ENCODE measurements around the gene C1QTNF8.

The C1QTNF8 gene

DNA sequence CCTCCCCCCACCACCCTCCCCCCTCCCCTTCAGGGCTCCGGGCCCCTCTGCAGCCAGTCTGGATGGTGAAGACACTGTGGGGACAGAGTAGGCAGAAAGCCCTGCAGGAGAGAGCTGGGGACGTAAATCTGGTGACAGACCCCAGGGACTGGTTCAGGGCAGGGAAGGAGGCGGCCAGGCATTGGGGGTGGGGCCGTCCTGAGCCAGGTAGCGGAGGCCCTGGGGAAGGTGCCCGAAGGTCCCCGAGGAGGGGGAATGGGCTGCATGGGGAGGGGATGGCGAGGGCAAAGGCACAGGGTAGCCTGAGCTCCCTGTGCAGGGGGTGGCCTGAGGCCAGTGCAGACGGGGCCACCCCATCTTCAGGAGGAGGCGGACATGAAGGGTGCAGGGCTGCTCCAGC lies 30.5 kb upstream of the C1QTNF8 start:
- no peak for DNase-seq

DNA sequence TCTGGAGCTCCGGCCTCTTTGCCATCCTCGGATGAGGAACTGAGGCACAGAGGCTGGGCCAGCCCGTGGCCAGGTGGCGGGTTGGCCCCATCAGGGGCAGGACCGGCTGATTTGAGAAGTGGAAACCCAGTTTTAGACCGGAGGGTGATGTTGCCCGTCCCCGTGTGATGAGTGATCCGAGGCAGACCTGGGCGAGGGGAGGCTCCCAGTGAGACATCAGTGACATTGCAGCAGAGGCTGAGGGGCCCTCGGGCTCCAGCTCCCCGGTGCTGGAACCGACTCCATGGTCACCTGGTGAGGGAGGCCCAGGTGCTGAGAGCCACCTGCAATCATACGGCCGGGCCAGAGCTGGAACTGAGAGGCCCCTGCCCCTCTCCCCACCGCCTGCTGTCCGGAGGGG lies 30.0 kb upstream of the C1QTNF8 start:
- DNase-seq: no peak

GRCh38 chr16:1125471-1125870 lies 29.4 kb upstream of the C1QTNF8 start:
- peak; percentile 17 to 40 for DNase-seq

DNA sequence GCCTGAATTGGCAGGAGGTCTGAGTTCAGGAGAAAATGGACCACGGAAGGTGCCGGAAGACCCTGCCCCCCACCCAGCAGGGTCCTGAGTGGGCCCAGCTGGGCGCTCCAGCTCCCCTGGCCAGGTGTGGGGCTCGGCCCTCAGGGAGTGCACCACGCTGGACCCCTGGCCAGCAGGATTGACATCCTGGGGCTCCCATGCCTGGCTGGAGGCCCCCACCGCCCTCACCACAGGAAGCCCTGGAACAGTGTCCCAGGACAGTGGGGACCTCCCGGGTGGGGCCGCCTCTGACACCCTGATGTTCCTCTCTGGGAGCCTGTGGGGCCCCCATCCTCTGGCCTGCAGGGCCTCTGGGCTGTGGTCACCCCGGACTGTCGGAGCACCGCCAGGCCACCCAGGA lies 28.8 kb upstream of the C1QTNF8 start:
- DNase-seq: no peak

DNA sequence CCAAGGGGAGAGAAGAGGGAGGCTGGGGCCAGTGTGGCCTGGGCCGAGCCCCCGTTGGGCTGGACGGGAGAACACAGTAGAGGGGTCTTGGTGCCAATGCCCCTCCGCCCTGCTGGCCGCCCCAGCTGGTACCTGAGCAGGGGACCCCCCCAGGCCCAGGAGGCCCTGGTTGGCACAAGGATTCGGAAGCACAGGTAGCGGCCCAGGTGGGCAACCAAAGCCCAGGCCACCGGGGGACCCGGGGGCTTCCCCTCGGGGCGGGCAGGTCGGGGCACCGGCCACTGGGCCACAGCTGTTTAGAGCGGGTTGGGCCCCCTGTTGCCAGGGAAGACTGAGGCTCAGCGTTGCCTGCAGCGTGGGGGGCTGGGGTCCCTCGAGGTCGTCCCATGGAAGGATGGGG lies 28.2 kb upstream of the C1QTNF8 start:
- no peak for DNase-seq

DNA sequence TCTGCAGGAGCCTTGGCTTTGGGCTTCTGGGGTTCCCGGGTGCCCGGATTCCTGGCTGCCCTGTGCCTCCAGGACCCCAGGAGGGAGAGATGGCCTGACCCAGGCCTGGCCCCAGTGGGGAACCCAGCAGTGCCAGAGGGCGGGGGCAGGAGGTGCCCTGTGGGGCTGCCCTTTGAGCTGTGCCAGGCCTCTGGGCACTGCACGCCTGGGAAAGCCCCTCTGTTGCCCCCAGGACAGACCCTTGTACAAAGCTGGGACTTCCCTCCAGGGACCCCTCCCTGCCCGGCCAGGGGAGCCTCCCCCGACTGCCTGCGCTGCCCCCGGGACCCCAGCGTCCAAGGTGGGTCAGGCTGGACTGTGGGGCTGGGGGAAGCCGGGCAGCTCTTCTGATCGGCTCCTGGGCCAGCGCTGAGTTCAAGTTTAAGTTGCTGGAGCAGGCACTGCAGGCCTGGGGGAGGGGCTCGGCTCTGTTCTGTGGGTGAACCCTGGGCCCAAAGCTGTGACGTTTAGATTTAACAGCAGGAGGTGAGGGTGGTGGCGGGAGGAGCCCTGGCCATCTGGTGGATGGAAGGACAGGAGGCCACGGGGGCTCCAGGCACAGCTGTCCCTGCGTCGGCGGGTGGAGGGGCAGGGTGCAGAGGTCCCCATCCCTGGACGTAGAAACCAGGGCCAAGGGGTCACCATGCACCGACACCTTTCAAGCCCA lies 27.6 kb upstream of the C1QTNF8 start:
- no peak for DNase-seq

GRCh38 chr16:1122398-1122765 lies 26.3 kb upstream of the C1QTNF8 start:
- DNase-seq: no peak

GRCh38 chr16:1121601-1122397 lies 25.8 kb upstream of the C1QTNF8 start:
- DNase-seq: no peak

GRCh38 chr16:1121009-1121408 lies 25.0 kb upstream of the C1QTNF8 start:
- no peak for DNase-seq

DNA sequence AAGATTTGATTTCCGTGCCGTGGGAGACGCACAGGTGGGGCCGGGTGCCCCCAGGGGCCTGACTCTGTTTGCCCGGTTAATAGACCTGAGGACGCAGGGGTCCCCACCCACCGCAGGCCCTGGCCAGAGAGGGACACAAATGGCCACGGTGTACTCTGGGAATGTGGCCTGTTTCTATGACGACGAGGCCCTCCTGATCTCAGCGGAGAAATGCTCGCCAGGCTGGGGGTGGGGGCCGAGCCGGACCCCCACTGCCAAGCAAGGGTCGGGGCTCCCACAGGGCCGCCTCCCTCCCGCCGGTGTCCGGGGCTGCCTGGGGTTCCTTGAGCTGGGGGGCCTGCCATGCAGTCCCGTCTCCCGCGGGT lies 24.5 kb upstream of the C1QTNF8 start:
- no peak for DNase-seq

GRCh38 chr16:1119766-1120576 lies 23.9 kb upstream of the C1QTNF8 start:
- DNase-seq: no peak

GRCh38 chr16:1119129-1119528 lies 23.1 kb upstream of the C1QTNF8 start:
- no peak for DNase-seq

GRCh38 chr16:1117926-1118325 lies 21.9 kb upstream of the C1QTNF8 start:
- DNase-seq: no peak

GRCh38 chr16:1117176-1117900 lies 21.3 kb upstream of the C1QTNF8 start:
- no peak for DNase-seq

DNA sequence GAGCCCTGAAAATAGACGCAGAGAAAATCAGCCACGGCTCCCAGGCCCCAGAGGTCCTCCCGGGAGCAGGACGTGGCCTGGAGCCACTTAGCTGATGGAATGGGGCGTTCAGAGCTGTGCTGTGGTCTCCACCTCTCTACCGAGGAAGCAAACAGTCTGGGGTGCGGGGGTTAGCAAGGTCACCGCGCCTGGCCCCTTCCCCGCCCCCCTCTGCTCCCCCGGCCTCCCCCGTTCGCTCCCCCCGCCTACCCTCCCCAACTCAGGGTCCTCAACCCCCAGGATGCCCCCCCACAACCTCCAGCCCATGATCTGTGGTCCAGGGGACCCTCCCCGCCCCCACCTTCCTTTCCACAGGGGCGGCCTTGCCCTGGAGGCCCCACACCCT lies 20.6 kb upstream of the C1QTNF8 start:
- no peak for DNase-seq

DNA sequence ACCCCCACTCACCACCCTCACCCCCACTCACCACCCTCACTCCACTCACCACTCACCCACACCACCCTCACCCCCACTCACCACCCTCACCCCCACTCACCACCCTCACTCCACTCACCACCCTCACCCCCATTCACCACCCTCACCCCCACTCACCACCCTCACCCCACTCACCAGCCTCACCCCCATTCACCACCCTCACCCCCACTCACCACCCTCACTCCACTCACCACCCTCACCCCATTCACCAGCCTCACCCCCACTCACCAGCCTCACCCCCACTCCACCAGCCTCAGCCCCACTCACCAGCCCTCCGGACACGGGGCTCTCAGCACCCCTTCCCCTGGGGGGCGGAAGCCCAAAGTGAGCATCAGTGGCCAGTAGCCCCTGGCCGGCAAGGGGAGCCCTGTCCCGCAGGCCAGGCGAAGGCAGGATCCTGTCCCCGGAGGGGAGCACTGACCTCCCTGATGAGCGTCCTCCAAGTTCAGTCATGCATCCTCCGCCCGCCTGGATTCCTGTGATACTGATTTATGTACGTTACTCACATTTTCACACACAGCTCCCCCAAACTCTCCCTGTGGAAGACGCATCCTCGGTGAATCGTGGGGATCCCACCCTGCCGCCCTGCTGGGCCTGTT lies 18.0 kb upstream of the C1QTNF8 start:
- DNase-seq: no peak

GRCh38 chr16:1113489-1113888 lies 17.4 kb upstream of the C1QTNF8 start:
- DNase-seq: no peak

- no peak for DNase-seq
These were observed 16.6 kb upstream of the C1QTNF8 start for GRCh38 chr16:1112506-1113184.

GRCh38 chr16:1109648-1110047 lies 13.6 kb upstream of the C1QTNF8 start:
- DNase-seq: no peak

DNA sequence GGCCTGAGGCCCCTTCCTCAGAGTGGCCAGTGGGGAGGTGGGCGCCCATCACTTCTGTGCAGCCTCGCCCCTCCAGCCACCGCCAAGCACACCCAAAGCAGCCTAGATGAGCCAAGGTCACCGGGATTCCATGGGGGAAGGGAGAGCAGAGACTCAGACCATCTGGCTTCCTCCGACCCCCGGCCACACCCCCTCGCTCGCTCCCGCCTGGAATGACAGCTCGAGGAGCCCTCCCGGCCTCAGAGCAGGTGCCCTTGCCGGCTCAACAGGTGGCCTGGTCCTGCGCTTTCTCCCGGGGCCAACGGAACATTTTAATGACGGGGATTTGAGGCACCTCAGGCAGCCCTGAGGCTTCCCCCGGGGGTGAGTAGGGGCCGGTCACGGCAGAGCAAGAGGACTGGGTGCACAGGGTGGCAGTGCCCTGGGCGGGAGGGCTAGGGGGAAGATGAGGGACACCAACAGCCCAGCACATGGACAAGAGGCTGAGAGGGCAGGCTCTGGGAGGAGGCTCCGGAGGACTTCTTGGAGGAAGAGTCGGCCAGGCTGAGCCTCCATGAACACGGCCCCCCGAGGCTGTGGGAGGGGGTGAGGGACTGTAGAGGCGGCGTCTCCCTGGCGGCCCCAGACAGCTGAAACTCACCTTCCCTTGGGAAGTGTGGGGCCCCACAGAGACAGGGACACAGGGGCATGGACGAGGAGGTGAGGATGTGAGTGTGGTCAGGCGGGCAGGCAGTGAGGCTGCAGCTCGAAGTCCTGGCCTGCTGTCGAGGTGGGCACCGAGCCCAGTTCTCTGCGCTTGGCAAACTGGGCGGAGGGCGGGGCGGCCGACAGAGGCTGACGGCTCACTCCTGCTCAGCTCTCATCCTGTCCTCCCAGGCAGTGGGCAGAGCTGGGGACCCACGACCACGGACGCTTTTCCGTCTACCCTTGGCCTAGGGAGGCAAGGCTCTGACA lies 12.5 kb upstream of the C1QTNF8 start:
- no peak for DNase-seq

DNA sequence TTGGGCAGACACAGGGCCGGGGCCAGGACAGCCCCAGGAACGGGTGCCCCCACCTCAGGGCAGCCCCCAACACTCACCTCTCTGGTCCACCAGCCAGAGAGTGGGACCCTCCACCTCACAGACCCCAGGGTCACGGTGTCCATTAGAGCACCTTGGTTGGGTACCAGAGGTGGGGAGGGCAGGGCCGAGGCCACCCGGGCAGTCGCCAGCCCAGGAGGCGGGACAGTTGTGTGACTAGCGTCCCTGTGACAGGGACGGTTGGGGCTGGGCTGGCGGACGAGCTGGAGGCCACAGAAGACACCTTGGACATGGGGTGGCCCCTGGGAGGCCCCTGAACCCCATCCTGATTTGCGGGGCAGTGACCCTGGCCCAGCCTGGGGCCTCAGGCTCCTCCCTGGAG lies 11.7 kb upstream of the C1QTNF8 start:
- no peak for DNase-seq

Data from stimulated activated CD4-positive, alpha-beta T cell treated with anti-CD3 and anti-CD28 coated beads, Interleukin-4, amount 100 ng/mL, for 4 hours (primary cell).